NCI-H1436 treated with DMSO at 0.1 percent for 48 hours (cell line): Measurements from ENCODE around the gene PDZK1IP1.

Experiments
- DNase-seq: peaks from one replicate; lab custom pipeline; 2025; lab: John Stamatoyannopoulos, UW

Gene PDZK1IP1

GRCh38 chr1:47189844-47190508, at the start of gene PDZK1IP1:
TSS of gene PDZK1IP1 (minus strand) at chr1:47190036. CDS start at chr1:47189932, 104 bp downstream.
- no peak for DNase-seq

- no peak for DNase-seq
These were observed 49.2 kb upstream of the PDZK1IP1 start for GRCh38 chr1:47238935-47239592.

GRCh38 chr1:47235806-47236205, 46.0 kb upstream of the PDZK1IP1 start:
- no peak for DNase-seq

- DNase-seq = no peak
These were observed 45.4 kb upstream of the PDZK1IP1 start for GRCh38 chr1:47235241-47235681.

GRCh38 chr1:47233186-47233585, 43.4 kb upstream of the PDZK1IP1 start:
- DNase-seq = no peak

- DNase-seq = no peak
These were observed 42.5 kb upstream of the PDZK1IP1 start, which contains the start of gene TAL1 for GRCh38 chr1:47232187-47232874. TSS of gene TAL1 (minus strand) at chr1:47232225. CDS start at chr1:47225888, 6,337 bp downstream.

GRCh38 chr1:47231301-47232186, 41.7 kb upstream of the PDZK1IP1 start:
- DNase-seq = no peak

GRCh38 chr1:47230692-47231300, 41.0 kb upstream of the PDZK1IP1 start:
- no peak for DNase-seq

- no peak for DNase-seq
These were observed 40.3 kb upstream of the PDZK1IP1 start for GRCh38 chr1:47229886-47230691.

- DNase-seq = no peak
These were observed 39.4 kb upstream of the PDZK1IP1 start for GRCh38 chr1:47229031-47229885.

GRCh38 chr1:47228644-47229030, 38.8 kb upstream of the PDZK1IP1 start:
- no peak for DNase-seq

GRCh38 chr1:47227341-47228232, 37.8 kb upstream of the PDZK1IP1 start:
- no peak for DNase-seq

GRCh38 chr1:47226839-47227215, 37.0 kb upstream of the PDZK1IP1 start:
- DNase-seq = no peak

- no peak for DNase-seq
These were observed 36.4 kb upstream of the PDZK1IP1 start for GRCh38 chr1:47226121-47226838.

- no peak for DNase-seq
These were observed 35.7 kb upstream of the PDZK1IP1 start for GRCh38 chr1:47225430-47226100.

GRCh38 chr1:47224676-47225399, 35.0 kb upstream of the PDZK1IP1 start:
- DNase-seq = no peak
